A172 (cell line): ENCODE measurements around the gene NFKB2. TPM values are rescaled to one million over a fixed set of nuclear protein-coding genes. Genes with fewer than 3 reads are reported as not detected.
A peak's percentile ranks its signal among the peaks of the same experiment; 100 is the strongest.

Experiments used
- DNase-seq: peaks from one replicate; pipeline ENCODE4 v3.0.0-alpha.2; 2015; ENCODE audit warnings: low spot score
- total RNA-seq: library from RNA; depleted of rRNA; stranded (reverse); fragments of >200 nt; shearing (Covaris generic); gene quantifications from 2 replicates; pipeline ENCODE4 v1.2.3, GENCODE V29; 2014; rRNA removed

Gene NFKB2
- 60.9 and 63.0 TPM in 2 replicates for total RNA-seq

DNA sequence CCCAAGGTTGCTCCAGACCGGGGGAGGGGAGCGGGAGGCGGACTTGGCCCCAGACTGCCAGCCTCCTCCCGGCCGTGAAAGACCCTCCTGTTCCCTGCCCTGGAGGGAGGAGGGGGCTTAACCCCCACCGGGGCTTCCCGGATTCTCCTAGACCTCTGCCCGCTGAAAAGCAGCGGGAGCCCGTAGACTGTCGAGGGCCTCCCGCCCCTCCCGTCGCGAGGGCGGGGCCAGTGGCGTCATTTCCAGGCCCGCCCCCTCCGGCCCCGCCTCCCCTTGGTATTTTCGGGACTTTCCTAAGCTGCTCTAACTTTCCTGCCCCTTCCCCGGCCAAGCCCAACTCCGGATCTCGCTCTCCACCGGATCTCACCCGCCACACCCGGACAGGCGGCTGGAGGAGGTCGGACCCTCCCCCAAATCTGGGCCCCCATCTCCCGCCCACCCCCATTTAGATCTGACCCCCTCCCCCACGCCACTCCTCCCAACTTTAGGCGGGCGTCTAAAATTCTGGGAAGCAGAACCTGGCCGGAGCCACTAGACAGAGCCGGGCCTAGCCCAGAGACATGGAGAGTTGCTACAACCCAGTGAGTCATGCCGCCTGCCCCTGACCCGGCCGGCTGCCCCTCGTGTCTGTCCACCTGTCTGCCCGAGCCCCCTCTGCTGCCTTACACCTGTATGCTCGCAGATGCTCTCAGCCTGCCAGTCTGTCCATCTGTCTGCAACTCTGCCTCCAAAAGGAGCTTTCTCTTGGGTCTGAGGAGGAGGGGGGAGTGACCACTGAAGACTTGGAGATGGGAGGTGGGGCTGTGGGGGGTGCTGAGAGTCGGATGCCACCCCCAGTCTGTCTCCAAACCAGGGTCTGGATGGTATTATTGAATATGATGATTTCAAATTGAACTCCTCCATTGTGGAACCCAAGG is at the start of gene NFKB2:
NFKB2 (plus strand) TSS at position 306 of the 917 bp plus-strand sequence; CDS start at position 561, 255 bp downstream.
- DNase-seq = peak; percentile 85

DNA sequence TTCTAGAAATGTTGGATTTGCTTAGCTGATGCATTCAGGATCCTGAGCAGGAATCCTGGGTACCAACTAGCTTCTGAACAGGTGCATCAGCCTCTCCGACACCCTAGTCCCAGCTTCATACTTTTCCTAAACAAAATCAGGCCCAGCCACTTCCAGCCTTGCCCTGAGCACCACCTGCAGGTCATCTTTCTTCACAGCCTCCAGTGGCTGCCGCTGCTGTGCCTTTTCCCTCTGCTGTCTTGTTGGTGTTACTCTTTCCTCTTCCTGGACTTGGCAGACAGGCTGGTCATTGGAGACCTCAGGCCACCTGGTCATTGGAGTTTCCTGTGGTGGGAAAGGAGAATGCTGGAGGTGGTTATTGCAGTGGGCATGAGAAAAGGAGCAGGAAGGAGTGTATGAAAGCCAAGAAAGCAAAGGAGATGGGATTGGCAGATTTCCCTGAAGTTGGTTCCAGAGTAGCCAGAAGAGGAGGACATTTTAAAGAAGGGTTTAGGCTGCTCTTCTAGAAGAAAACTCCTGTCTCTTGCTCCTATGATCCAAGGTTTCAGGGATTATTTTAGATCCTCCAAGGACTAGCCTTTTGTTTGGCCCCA is 48.2 kb upstream of the NFKB2 start:
- peak; percentile 49 for DNase-seq

DNA sequence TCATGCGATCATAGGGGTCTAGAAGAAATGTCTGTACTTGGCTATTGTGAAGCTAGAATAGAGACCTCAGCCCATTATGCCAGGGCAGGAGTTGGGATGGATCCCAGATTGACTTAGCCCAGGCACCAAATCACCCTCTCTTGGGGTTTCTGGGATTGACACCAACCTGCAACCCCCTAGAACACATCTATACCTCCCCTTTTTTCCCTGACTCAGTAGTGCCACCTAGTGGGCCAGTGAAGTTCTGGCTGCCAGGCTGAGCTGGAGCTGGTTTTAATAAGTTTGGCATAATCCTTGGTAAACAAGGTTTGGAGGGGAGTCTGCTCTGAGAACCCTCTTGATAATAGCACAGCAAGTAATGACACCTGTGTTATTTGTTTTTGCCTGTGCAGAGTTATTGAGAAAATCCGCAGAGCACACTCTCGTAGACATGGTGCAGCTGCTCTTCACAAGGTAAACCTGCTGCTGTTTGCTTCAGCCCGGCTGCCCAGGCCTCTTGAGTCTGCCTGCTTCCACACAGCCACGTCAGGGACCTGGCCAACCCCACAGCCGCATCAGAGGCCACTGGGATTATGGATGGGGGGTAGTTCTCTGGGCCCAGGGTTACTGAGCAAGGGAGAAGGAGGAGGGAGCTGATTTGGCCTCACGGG is 43.3 kb upstream of the NFKB2 start:
- DNase-seq = peak; percentile 60

DNA sequence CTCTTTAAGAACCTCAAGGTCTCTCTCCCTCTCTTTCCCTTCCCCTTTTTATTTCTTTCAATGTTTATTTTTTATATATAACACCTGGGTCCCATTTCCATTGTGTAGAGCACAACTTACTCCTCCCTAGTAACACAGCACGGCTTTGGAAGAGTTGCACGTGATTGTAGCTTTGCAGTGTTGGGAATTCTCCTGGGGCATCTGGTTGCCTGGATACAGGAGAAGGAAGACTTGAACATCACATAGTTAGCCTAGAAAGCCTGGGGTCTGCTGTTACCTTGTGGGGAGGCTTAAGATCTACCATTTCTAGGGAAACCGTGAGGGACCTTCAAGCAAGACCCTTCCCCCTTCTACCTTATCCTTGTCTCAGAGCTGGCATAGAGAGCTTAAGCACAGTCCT is 41.1 kb upstream of the NFKB2 start:
- DNase-seq = no peak

DNA sequence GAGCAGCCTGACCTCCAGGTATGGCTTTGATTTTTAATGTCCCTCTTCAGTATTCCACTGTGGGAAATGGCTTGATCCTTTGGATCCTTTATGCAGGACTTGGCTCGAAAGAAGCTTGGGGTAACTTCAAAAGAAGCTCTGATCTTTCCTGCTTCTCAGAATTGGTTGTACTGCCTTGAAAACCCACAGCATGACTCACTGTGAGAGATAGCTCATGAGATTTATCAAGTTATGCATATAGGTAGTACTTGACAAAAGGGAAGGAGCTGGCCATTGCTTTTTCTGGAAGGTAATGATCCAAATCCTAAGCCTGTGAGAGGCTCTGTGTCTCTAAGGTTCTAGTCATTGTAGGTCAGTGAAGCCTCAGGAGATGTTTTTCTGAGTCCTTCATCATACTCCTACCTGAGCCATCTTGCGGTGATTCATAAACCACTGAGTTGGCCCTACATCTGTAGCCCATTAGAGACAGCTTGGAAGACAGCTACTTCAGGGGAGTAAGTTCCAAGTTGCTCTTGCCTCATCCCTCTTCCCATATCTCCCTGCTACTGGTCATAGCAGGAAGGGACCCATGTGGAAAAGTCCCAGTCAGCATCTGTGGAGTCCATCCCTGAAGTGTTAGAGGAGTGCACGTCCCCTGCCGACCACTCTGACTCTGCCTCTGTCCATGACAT is 36.7 kb upstream of the NFKB2 start:
- no peak for DNase-seq

DNA sequence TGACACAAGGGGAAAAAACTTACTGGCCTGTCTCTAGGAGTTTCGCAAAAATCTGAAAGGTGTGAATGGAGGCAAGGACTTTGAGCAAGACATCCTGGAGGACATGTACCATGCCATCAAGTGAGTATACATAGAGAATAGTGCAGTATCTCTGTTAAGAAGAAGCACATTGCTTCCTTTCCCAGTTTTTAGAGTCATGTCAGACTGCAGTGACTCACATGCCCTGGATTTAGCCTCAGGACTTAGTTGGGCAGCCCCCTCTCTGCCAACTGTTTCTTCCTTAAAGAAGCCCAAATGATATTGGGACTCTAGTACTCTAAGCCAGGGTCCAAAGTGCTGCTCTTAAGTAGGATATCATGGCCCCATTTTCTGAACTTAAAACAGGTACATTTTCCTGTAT is 28.1 kb upstream of the NFKB2 start:
- no peak for DNase-seq

DNA sequence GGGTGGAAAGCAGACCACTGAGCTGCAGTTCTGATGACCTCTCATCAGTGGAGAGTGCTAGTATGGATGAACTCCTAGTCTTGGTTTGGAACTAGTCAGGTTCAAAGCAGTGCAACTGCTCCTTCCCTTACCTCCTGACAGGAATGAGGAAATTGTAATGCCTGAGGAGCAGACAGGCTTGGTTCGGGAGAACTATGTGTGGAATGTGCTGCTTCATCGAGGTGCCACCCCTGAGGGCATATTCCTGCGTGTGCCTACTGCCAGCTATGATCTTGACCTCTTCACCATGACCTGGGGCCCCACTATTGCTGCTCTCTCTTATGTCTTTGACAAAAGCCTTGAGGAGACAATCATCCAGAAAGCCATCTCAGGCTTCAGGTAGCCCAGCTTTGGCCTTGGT is 27.4 kb upstream of the NFKB2 start:
- peak; percentile 25 for DNase-seq

DNA sequence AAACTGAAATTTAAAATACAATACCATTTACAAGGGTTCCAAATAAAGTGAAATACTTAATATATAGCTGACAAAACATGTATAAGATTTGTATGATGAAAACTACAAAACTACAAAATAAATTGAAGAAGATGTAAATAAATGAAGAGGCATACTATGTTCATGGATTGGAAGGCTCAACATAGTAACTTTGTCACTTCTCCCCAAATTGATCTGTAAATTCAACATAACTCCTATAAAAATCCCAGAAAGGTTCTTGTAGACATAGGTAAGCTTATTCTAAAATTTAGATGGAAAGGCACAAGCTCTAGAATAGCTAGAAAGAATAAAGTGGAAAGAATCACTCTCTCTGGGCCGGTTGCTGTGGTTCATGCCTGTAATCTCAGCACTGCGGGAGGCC is 24.2 kb upstream of the NFKB2 start:
- no peak for DNase-seq

DNA sequence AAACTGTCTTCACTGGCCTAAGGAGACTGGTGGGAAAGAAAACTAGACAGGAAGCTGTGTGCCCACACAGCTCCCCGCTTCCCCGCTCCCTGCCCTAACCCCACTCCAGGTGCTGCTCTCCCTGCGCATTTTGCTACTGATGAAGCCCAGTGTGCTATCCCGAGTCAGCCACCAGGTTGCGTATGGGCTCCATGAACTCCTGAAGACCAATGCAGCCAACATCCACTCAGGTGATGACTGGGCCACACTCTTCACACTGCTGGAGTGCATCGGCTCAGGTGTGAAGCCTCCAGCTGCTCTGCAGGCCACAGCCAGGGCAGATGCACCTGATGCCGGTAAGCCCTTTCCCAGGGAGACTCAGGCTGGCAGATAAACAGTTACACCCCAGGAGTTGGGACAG is 20.3 kb upstream of the NFKB2 start:
- DNase-seq = no peak

DNA sequence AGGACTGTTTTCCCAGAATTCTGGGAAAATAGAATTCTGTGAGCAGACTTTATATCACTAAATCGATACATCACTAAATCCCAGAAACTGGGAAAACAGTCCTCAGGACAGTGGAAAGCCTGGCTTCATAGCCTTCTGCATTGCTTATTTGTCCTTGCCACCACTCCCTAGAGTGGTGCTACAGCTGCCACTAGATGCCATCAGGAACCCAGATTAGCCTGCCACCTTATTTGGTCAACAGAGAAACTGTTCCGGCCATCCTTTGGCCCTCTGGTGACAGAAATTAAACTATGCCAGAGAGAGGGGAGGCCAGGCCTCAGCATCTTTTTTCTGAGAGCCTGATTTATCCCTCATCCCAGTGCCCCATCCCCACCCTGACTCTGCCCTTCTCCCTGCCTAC is 19.6 kb upstream of the NFKB2 start:
- DNase-seq = no peak

DNA sequence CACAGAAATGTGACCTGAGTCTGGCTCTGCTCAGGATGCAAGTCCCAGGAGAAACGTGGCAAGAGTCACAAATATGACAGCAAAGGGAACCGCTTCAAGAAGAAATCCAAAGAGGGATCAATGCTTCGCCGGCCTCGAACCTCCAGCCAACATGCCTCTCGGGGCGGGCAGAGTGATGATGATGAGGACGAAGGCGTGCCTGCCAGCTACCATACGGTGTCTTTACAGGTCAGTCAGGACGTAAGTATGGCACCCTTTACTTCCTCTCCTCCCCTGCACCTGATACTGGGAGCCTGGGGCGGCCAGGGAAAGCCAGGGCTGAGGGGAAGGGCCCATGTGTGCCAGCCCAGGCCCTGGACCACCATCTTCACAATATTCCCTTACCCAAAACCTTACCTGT is 18.6 kb upstream of the NFKB2 start:
- DNase-seq = no peak

DNA sequence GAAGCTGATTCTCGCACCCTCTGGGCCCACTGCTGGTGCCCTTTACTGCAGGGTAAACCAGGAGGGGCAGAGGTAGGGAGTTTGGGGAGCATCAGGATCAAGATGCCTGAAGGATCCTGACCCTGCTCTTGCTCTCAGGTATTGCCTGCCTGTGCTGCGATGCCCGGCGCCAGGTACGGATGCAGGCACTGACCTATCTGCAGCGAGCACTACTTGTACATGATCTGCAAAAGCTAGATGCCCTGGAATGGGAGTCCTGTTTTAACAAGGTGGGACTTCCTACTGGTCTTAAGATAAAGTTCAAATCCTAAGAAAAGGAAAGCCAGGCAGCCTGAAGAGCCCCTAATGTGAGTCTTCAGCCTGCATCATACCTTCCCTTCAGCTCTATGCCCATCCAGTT is 16.1 kb upstream of the NFKB2 start:
- no peak for DNase-seq

DNA sequence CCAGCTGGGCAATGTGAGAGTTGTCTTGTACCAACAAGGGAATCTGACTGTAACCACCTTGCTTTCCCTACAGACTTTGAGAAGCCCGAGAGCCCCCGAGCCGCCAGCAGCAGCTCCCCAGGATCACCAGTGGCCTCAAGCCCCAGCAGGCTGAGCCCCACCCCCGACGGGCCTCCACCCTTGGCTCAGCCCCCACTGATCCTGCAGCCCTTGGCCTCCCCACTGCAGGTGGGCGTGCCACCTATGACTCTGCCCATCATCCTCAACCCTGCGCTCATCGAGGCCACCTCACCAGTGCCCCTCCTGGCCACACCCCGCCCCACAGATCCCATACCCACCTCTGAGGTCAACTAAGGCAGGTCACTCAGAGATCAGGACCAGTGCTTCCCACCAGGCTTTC is 13.5 kb upstream of the NFKB2 start:
- DNase-seq = no peak

DNA sequence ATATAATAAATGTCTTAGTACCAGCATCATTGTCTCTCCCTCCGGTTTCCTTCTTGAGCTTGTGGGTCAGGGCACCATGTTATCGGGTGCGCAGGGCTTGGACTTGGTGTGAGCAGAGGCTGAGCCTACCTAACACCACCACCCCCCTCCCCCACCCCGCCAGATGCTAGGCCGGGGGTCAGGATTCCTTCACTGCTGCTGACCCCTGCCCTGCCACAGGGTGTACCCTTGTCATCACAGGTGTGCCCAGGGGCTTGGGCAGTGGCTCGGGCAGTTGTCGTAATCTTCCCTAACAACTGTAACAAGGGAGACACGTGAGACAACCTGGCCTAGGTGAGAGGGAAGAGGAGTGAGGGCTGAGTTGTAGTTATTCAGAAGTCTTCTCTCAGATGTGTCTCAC is 12.6 kb upstream of the NFKB2 start:
- DNase-seq = no peak

DNA sequence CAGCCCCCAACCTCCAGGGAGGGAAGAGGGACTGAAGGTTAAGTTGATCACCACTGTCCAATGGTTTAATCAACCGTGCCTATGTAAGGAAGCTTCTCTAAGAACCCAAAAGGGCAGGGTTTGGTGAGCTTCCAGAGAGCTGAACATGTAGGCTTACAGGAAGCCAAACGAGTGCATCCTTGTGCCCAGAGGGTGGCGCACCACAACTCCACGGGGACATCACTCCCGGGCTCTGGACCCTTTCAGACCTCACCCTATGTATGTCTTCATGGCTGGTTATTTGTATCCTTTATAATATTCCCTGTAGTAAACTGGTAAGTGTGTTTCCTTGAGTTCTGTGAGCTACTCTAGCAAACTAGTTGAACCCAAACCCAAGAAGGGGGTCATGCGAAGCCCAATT is 11.5 kb upstream of the NFKB2 start:
- DNase-seq = no peak

DNA sequence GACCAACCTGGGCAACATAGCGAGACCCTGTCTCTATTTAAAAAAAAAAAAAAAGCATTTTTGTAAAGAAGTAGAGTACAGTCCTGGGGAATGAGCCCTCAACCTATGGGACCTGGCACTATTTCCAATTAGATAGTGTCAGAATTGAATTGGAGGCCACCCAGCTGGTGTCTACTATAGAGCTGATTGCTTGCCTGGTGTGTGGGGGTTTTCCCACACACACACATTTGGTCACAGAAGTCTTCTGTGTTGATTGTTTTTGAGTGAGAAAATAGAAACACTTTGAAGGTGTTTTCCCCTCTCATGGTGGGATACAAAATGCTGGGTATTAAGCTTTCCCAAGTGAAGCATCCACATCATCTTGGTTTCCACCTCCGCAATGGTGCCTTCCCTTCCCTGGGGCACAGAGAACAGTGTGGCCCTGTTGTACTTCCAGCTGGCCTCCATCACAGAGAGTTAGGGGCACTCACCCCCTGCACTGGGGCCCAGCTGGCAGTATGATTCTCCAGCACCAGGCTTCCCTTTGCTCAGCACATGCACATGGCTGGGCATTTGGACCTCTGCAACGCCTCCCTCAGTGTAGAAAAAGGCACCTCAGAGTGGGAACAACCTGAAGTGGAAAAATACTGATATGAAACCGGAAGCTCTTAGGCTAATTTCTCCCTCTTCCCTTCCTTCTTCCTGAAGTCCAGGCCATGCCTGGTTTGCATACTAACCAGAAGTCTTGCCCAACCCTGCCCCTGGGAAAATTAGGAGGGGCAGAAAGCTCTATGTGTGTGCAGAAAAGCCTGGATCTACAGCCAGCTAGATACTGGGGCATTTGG is 10.7 kb upstream of the NFKB2 start:
- no peak for DNase-seq

DNA sequence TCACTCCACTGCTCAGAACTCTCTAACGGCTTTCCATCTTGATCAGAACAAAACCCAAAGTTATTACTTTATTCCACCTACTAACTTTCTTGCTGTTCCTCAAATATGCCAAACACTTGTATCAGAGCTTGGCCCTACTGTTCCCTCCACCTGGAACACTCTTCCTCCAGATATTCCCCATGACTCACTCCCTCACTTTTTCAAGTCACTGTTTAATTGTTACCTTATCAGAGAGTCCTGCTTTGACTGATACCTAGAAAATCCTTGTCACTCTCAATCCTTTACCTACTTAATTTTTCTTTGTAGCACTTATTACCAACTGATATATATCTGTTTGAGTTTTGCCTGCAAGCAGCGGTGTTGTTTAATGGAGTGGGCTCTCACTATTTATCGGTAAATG is 5.6 kb upstream of the NFKB2 start:
- DNase-seq = no peak

DNA sequence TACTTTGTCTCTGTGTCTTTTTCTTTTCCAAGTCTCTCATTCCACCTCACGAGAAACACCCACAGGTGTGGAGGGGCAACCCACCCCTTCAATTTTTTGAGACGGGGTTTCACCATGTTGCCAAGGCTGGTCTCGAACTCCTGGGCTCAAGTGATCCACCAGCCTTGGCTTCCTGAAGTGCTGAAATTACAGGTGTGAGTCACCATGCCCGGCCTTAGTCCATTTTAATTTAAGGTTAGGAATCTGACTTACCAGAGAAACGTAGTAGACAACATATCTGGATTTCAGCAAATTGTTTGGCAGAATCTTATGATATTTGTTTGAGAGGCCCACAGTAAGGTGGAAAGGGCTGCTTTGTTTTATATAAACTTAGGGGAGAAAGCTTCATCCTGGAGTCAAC is 3.2 kb upstream of the NFKB2 start:
- DNase-seq = no peak

DNA sequence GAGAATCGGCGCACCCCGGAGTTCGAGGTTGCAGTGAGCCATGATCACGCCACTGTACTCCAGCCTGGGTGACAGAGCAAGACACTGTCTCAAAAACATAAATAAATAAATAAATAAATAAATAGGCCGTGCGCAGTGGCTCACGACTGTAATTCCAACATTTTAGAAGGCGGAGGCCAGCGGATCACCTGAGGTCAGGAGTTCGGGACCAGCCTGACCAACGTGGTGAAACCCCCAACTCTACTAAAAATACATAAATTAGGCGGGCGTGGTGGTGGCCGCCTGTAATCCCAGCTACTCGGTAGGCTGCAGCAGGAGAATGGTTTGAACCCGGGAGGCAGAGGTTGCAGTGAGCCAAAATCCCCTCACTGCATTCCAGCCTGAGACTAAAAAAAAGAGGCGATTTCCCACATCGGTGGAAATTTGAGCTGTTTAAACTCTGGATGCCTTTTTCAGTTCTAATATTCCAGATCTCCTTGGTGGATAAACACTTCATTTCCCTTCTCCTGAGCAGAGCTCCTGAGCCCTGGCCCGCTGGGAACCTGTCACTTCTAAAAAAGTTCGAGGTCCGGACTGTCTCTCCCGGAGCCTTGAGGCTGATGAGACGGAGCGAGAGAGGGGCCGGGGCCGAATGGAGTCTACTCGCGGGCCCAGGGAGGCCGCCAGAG is 2.0 kb upstream of the NFKB2 start:
- no peak for DNase-seq

DNA sequence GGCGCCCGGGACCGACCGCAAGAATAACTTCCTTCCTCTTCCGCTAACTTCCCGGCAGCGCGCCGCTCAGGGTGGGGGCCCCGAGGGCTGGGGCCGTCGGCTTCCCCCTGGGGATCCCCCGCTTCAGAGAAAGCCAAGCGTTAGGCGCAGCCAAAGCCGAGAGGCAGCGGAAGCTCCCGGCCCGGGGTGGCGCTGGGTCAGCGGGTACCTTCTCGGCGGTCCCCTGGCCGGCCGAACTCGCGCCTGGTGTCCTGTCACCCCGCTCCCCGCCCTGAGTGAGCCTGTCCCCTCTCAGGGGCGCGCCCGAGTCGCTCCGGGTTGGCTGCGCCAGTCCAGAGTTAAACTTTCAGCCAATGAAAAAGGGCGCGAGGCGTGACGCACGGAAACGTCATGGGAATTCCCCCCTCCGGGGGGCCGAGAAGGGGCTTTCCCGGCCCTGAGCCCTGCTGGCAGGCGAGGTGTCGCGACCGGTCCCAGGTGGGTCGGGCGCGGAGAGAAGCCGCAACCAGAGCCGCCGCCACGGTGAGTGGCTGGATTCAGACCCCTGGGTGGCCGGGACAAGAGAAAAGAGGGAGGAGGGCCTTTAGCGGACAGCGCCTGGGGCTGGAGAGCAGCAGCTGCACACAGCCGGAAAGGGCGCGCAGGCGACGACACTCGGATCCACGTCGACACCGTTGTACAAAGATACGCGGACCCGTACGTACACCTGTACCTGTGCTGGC is 1.3 kb upstream of the NFKB2 start:
- DNase-seq = peak; percentile 93
